ENCODE measurements around the gene HHLA2.

The HHLA2 gene

GRCh38 chr3:108346301-108347227, 50.2 kb downstream of the HHLA2 start:
- H3K4me3 ChIP-seq (ENCODE audit: control insufficient read depth, low read depth, low read length): no peak overlapping the region
- no peak for TF ChIP-seq CTCF (conservative IDR thresholded peaks at IDR 0.05; ENCODE audit: control insufficient read depth, insufficient read depth, low read depth, low read length)
- DNase-seq (ENCODE audit: low read depth): no peak

- no peak for DNase-seq (ENCODE audit: low read depth)
- H3K4me3 ChIP-seq (ENCODE audit: control insufficient read depth, low read depth, low read length): no peak overlapping the region
- no peak for TF ChIP-seq CTCF (conservative IDR thresholded peaks at IDR 0.05; ENCODE audit: control insufficient read depth, insufficient read depth, low read depth, low read length)
Observed at GRCh38 chr3:108352176-108352575, 55.8 kb downstream of the HHLA2 start.

GRCh38 chr3:108354562-108354961, 58.2 kb downstream of the HHLA2 start:
- TF ChIP-seq CTCF (conservative IDR thresholded peaks at IDR 0.05; ENCODE audit: control insufficient read depth, insufficient read depth, low read depth, low read length): no peak
- no peak overlapping the region for H3K4me3 ChIP-seq (ENCODE audit: control insufficient read depth, low read depth, low read length)
- no peak for DNase-seq (ENCODE audit: low read depth)

GRCh38 chr3:108357042-108357441, 60.7 kb downstream of the HHLA2 start:
- DNase-seq (ENCODE audit: low read depth): no peak
- H3K4me3 ChIP-seq (ENCODE audit: control insufficient read depth, low read depth, low read length): no peak overlapping the region
- TF ChIP-seq CTCF (conservative IDR thresholded peaks at IDR 0.05; ENCODE audit: control insufficient read depth, insufficient read depth, low read depth, low read length): no peak

- H3K4me3 ChIP-seq (ENCODE audit: control insufficient read depth, low read depth, low read length): no peak overlapping the region
- DNase-seq (ENCODE audit: low read depth): no peak
- TF ChIP-seq CTCF (conservative IDR thresholded peaks at IDR 0.05; ENCODE audit: control insufficient read depth, insufficient read depth, low read depth, low read length): no peak
Observed at GRCh38 chr3:108359011-108359410, 62.7 kb downstream of the HHLA2 start.

GRCh38 chr3:108376026-108376425, 79.7 kb downstream of the HHLA2 start:
- DNase-seq (ENCODE audit: low read depth): no peak
- no peak for TF ChIP-seq CTCF (conservative IDR thresholded peaks at IDR 0.05; ENCODE audit: control insufficient read depth, insufficient read depth, low read depth, low read length)

More at GRCh38 chr3:108376026-108376425, 79.7 kb downstream of the HHLA2 start:
- no peak overlapping the region for H3K4me3 ChIP-seq (ENCODE audit: control insufficient read depth, low read depth, low read length)

All from fibroblast of mammary gland (primary cell).